Stimulated activated CD4-positive, alpha-beta T cell treated with anti-CD3 and anti-CD28 coated beads, TNF-alpha, amount 100 ng/mL, for 48 hours (primary cell): ENCODE data around the gene BLTP3B.
"Not testable (repeated sequence)": the region's sequence is repeated elsewhere in the genome, so short reads cannot be mapped to it uniquely, and the experiment has no call there.

ENCODE experiments used
- DNase-seq, 3 donors: peaks; one replicate each; pipeline ENCODE4 v3.0.0-alpha.2; 2020; ENCODE audit warnings: low read depth in 3 of 3

BLTP3B gene, protein sequence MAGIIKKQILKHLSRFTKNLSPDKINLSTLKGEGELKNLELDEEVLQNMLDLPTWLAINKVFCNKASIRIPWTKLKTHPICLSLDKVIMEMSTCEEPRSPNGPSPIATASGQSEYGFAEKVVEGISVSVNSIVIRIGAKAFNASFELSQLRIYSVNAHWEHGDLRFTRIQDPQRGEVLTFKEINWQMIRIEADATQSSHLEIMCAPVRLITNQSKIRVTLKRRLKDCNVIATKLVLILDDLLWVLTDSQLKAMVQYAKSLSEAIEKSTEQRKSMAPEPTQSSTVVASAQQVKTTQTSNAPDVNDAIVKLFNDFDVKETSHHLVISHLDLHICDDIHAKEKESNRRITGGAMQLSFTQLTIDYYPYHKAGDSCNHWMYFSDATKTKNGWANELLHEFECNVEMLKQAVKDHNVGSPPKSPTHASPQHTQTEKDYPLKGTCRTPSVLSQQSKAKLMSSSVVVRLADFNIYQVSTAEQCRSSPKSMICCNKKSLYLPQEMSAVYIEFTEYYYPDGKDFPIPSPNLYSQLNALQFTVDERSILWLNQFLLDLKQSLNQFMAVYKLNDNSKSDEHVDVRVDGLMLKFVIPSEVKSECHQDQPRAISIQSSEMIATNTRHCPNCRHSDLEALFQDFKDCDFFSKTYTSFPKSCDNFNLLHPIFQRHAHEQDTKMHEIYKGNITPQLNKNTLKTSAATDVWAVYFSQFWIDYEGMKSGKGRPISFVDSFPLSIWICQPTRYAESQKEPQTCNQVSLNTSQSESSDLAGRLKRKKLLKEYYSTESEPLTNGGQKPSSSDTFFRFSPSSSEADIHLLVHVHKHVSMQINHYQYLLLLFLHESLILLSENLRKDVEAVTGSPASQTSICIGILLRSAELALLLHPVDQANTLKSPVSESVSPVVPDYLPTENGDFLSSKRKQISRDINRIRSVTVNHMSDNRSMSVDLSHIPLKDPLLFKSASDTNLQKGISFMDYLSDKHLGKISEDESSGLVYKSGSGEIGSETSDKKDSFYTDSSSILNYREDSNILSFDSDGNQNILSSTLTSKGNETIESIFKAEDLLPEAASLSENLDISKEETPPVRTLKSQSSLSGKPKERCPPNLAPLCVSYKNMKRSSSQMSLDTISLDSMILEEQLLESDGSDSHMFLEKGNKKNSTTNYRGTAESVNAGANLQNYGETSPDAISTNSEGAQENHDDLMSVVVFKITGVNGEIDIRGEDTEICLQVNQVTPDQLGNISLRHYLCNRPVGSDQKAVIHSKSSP (N-terminal part only)

DNA sequence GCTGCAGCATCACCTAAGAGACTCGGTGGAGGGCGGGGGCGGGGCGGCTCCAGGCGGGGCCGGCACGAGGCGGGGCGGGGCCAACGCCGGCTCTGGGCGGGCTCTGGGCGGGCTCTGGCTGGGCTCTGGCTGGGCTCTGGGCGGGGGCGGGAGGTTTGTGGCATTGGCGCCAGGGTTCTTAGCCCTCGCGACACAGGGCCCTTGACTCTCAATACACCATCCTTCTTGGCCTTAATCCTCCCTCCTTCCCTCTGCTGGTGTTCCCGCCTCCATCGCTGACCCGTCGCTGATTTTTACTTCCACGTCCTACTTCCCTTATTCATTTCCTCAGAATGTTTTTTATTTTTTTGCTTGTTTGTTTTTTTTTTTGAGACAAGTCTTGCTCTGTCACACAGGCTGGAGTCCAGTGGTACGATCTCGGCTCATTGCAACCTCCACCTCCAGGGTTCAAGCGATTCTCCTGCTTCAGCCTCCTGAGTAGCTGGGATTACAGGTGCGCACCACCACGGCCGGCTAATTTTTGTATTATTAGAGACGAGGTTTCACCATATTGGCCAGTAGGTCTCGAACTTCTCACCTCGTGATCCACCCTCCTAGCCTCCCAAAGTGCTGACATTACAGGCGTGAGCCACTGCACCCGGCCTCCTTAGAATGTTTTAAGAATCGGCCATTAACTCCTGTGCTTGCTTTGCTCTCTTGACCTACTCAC lies at the start of gene BLTP3B:
TSS of gene BLTP3B (minus strand) at position 24 of the 709 bp plus-strand sequence. CDS start 239 bp downstream, outside the sequence.
- DNase-seq = peak; percentile 87 to 97 (median 90)

DNA sequence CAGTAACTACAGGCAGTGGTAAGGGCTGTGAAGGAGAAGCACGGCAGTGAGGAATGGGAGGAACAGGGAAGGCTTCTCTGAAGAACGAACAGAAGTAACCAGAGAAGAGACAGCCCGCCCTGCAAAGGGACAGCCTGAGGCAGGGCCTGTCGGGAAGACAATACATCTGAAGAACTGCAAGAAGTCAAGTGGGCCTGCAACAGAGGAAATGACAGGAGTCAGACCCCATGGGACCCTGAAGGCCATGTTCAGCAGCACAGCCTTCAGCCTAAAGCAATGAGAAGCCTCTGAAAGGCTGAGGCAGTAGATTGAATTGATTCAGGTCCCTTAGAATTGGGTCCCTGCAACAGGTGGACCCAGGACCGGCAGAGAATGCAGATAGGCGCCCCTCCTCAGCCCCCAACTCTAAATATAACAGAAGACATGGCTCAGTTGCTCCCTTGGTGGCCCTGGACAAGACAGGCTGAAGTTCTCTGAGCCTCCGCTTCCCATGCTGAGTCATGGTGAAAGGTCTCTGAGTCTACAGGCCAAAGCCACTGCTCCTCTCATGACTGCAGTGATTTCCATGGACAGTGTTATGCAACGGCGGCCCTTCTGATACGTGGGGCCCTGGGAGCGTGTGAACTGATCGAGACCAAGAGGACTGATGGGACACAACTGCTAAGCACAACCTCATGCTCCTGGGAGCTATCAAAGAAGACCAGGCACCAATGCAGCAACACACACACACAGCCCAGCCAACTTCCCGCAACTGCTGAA lies 47.1 kb upstream of the BLTP3B start:
- DNase-seq = no peak

DNA sequence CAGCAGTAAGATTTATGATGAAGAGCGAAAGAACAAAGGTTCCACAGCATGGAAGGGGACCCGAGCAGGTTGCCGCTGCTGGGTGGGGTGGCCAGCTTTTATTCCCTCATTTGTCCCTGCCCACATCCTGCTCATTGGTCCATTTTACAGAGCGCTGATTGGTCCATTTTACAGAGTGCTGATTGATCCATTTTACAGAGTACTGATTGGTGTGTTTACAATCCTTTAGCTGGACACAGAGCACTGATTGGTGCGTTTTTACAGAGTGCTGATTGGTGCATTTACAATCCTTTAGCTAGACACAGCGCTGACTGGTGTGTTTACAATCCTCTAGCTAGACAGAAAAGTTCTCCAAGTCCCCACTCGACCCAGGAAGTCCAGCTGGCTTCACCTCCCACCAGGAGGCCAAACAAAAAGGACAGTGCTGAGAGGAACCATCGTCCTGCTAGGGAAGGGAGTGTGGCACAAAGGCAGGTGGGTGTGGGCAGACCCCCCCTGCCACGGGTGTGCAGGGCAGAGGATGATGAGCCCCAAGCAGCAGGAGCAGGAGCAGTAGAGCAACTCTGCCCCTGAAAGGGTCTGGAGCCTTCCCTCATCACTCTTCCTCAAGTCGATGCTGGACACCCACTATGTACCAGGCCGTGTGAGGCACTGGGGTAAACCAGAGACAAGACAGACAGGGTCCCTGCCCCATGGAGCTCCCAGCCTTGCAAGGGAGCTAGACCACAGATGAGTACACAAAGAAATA lies 46.4 kb upstream of the BLTP3B start:
- DNase-seq = not testable (repeated sequence)

DNA sequence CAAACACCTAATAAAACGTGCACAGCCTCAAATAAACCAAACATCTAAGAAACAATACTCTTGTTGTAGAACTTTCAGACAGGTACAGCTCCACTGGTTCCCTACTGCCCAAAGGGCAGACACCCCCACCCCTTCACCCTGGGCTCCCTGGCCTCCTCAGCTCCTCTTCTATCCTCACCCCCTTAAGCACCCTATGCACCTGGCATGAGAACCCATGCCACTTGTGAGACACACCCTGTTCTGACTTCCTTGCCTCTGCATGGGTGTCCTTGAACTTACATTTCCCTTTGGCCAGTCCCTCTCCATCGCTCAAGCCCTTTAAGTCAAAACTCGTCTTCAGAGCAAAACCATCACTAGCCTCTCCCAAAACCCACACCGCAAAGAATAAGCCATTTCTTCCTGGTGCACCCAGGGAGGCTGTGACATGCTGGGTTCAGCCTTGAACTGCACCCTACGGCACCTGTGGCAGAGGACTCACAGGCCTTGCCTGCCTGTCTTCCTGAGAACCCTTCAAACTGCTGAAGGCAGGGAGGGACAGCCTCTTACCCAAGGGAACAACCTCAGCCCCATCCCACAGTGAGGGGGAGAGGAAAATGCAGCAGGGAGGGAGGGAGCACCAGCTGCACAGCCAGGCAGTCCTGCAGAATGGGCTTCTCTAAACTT lies 45.3 kb upstream of the BLTP3B start:
- DNase-seq = no peak

DNA sequence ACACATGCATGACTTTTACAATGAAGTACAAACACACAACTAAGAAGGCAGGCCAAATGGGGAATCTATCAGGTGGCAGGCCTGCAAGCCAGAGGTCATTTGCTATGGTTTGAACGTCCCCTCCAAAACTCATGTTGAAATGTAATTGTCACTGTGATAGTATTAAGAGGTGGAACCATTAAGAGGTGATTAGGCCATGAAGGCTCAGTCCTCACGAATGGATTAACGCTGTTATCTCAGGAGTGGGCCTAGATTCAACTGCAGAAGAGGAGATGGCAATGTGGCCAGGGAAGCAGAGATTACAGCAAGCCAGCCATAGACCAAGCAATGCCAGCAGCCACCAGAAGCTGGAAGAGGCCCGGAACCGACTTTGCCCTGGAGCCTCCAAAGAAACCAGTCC lies 44.4 kb upstream of the BLTP3B start:
- no peak for DNase-seq

DNA sequence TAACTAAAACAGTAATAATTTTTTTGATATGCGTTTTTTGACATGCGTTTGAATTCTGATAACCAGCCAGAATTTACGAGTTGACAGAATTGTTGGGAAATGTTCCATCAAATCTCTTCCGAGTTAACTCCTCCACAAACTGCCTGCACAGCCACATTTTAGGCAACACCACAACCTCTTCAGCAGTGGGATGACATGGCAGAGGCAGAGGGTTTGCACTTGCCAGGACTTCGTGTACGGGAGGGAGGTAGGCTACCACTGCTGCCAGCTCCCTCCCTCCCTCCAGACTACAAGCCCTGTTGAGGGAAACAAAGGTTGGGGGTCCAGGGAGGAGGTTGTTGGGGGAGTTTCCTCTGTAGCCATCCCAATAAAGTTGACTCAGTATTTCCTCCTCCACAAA lies 43.4 kb upstream of the BLTP3B start:
- no peak for DNase-seq

DNA sequence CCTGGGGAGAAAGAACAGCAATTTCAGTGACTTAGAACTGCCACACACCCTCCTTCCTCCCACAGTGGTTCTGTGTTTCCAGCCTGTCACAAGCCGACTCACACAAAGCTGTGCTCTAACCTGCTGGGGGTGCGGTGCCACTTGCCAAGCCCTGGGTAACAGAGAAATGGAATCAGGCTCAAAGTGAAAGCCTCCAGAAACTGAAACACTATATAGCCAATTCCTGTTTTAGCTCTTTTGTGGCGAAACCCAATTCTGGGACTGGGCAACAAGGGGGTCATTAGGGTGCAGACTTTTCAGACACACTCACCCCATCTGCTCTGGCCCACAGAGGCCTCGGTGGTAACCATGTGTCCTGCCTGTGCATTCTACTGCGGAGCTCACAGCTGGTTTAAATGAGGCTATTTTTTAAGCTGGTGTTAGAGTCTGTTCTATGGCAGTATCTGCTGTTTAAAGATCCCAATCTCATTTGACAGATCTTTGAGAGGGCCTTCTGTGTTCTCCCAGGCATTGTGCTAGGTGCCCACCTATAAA lies 42.8 kb upstream of the BLTP3B start:
- DNase-seq = no peak

DNA sequence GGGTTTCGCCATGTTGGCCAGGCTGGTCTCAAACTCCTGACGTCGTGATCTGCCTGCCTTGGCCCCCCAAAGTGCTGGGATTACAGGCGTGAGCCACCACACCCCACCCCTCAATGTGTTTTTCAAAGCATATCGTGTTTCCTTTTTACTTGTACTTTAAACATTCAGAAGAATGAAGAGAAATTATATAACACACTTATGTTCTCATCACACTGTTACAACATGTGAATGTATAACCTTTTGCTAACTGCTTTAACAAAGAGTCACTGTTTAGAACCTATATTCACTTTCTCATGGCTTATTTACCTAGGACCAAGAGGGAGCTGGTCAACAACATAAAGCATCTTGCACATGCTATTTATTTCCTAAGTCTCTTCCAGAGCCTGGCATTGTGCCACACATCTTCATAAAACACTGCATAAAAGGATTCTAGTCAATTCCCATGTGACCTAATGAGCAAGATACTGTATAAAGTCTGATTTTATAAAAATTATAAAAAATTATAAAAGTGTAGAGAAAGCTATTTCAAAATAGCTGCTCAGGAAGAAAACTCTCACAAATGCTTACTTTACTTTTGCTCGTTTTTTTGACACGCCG lies 42.0 kb upstream of the BLTP3B start:
- no peak for DNase-seq

DNA sequence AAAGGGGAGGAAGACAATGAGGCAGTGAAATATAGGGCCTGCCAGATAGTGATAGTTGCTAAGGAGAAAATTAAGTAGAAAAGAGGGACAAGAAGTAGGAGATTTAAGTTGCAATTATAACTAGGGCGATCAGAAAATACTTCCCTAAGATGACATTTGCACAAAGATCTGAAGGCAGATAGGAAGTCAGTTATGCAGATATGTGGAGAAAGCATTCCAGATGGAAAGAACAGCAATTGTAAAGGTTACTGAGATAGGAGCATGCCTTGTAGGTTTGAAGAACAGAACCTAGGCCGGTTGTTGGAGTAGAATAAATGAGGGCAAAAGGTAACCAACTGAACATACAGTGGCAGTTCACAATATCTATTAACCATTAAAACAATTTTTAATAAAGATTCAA lies 36.6 kb upstream of the BLTP3B start:
- DNase-seq = no peak

DNA sequence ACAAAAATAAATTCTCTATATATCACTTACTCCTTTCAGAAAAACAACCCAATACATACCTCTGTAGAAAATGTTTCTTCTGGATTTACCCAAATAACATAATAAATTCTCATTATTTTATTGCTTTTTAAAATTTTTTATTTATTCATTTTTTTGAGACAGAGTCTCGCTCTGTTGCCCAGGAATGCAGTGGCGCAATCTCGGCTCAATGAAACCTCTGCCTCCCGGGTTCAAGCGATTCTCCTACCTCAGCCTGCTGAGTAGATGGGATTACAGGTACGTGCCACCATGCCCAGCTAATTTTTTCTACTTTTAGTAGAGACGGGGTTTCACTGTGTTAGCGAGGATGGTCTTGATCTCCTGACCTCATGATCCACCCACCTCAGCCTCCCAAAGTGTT lies 33.8 kb upstream of the BLTP3B start:
- not testable (repeated sequence) for DNase-seq

DNA sequence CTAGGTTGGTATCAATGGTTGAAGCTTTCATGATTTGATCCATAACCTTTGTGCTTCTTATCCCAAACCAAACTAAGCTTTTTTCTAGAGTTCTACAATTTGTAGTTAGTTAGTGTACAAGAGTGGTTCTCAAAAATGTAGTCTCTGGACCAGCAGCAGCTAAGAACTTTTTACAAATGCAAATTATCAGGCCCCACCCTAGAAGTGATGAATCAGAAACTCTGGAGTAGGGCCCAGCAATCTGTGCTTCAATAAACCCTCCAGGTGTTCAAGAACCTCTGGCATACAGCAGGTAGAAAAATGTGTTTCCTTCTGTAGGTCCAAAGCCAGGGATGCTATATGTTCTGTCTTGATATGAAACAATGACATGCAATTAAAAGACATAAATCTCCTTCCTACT lies 31.8 kb upstream of the BLTP3B start:
- DNase-seq = no peak

DNA sequence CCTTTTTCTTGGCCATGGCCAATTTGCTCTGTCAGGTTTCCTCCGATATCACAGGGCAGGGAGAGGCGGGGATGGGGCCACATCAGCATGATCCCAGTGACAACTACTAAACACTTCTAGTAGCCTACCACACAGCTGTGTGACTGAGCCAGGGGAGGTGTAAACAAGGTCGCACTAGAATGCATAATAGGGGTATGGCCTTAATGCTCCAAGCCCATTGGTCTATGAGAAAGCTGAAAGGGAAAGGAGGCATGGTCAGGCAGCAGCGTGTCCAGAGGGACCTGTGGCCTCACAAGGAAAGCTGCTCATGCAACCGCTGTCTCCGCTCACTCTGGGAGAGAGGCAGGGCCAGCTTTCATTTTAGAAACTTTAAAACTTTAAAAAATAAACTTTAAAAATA lies 30.4 kb upstream of the BLTP3B start:
- no peak for DNase-seq

DNA sequence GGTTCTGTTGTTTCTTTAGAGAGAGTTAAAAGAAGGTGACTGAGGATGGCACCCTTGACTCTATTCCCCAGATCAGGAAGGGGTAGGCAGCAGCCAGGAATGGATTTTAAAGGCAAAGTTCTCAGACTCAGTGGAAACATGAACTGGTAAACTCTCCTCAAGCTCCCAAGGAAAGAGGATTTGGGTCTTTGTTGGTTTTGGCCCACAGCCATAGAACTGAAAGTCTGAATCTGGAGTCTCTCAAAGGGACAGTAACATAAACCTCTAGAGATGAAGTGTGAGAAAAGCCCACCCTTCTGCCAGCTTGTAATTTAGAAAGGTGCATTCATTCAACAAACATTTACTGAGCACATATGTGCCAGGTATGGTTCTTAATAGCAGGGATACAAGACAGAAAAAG lies 28.6 kb upstream of the BLTP3B start:
- DNase-seq = no peak

DNA sequence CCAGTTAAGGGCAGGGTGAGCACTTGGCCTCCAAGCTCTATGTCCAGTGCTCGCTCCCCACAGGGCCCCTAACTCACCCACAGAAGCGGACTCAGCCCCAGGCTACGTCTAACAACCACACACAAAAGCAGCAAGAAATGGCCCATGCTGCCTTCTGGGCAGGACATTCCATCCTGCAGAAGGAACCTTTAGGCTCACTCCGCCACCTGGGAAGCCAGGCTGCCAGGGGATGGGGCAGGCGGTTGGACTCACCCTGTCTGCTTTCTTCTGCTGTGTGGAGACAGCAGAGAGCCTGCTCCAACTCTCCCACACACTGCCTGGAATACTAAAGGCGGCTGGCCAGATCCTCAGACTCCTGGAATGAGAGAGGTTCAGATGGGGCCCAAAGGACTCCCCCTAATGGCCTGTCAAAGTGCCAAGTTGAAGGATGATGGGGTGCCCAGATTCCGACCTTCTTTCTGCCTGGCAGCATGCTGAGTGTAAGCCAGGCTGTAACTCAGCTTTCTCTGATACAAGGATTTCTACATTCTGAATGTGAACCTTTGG lies 27.7 kb upstream of the BLTP3B start:
- no peak for DNase-seq

DNA sequence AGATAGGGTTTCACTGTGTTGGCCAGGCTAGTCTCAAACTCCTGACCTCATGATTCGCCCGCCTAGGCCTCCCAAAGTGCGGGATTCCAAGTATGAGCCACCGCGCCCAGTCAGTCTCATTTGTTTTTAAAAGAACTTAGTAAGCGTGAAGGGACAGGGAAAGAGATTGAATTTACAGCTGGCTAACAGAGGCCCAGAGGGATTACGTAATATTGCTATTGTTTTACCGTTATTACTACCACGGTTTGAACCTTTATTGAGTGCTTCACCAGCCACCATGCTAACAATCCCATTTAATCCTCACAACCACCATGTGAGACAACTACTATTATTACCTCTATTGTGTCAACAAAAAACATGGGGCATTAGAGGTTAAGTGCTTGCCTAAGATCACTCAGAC lies 26.7 kb upstream of the BLTP3B start:
- no peak for DNase-seq

DNA sequence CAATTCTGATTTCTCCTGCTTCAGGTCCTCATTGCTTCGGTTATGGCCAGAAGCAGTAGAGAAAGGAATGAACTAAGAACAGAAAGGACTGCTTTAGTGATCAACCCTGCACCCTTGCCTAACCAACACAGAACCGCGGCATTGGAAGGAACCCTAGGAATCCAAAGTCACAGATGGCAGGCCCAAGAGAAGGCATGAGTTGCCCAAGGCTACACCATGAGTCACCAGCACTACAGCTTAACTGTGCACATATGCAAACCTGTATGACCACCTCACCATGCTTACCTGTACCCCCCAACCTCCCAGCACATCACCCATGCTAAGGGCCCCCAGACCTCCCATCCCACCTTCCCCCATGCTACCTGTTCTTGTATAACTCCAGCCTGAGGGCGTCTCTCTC lies 25.9 kb upstream of the BLTP3B start:
- no peak for DNase-seq

DNA sequence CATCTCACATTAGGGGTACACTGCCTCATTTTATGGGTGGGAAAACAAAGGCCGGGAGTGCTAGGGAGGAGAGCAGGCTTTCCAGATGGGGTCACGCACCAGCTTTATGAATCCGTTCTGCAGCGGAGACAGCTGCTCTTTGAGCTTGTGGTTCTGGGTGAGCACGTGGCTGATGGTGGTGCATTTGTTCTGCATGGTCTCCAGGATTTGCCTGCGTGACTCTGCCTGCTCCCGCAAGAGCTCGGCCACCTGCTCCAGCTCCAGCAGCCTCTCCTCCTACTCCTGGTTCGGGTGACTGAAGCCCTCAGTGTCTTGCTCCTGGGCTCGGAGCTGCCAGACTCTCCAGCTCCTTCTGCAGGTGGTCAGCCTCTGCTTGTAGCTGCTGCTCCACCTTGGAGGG lies 23.6 kb upstream of the BLTP3B start:
- DNase-seq = no peak

DNA sequence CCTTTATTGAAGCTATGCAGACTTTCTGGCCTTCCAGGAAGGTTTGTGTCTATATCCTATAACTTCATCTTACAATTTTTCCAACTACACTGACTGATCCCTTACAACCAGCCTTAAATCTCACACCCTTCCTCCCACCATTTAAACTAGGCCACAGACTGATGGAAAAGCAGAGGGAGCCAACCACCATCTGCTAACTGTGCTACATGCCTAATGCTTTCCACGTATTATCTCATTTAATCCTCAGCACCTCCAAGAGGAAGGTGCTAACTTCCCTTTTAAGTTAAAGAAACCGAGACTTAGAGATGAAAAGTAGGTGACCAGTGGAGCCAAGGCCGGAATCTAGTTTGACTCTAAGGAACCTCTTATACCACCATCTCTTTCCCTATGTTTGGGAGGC lies 22.7 kb upstream of the BLTP3B start:
- no peak for DNase-seq
